HepG2 (cell line): Measurements from ENCODE around the gene PDILT. TPM values are rescaled to one million over a fixed set of nuclear protein-coding genes. Genes with fewer than 3 reads are reported as not detected.

ENCODE experiments used
- ASH2L ChIP-seq: fragments of 300-600, 200-600 bp; sonication (generic); IDR thresholded peaks from 2 replicates; pipeline ENCODE4 v1.7.0; 2017; ENCODE audit warnings: low read depth, mild to moderate bottlenecking, moderate library complexity, mixed read lengths, low read length; ENCODE audit not compliant: insufficient read length
- ATAD3A ChIP-seq: sonication (generic); formaldehyde crosslinking; IDR thresholded peaks from 2 replicates; pipeline ENCODE4 v1.4.0; 2020; ENCODE audit warnings: missing genetic modification reagents
- CENPT ChIP-seq: sonication (generic); formaldehyde crosslinking; IDR thresholded peaks from 2 replicates; pipeline ENCODE4 v1.8.0; 2022; ENCODE audit warnings: low read depth, mild to moderate bottlenecking, moderate library complexity, missing genetic modification reagents
- IKZF1 ChIP-seq: fragments of 450-650 bp; IDR thresholded peaks from 2 replicates; pipeline ENCODE4 v1.7.1; 2016
- MAF1 ChIP-seq: sonication (generic); formaldehyde crosslinking; IDR thresholded peaks from 2 replicates; pipeline ENCODE4 v1.5.0; 2020; ENCODE audit warnings: missing genetic modification reagents, borderline replicate concordance
- MIER3 ChIP-seq: IDR thresholded peaks from 2 replicates; pipeline ENCODE4 v1.6.1; 2016; ENCODE audit warnings: missing compliant biosample characterization, borderline replicate concordance
- NFIB ChIP-seq: sonication (generic); formaldehyde crosslinking; IDR thresholded peaks from 2 replicates; pipeline ENCODE4 v1.9.0; 2021; ENCODE audit warnings: missing genetic modification reagents, mild to moderate bottlenecking, borderline replicate concordance
- NR2F1 ChIP-seq, 2 experiments: fragments of 450-650 bp in 1 of 2; formaldehyde crosslinking in 1 of 2; IDR thresholded peaks; 2 replicates each; pipeline versions ENCODE4 v1.5.0 to v1.6.1; 2016 to 2020; ENCODE audit warnings: mild to moderate bottlenecking in 1 of 2, missing compliant biosample characterization in 1 of 2, missing genetic modification reagents in 1 of 2, moderate library complexity in 1 of 2
- RFX5 ChIP-seq: IDR thresholded peaks from 2 replicates; pipeline ENCODE4 v1.6.1; 2011; ENCODE audit warnings: low read depth, low read length, improper control_type of control experiment
- TGIF2 ChIP-seq: IDR thresholded peaks from 2 replicates; pipeline ENCODE4 v1.6.1; 2016; ENCODE audit warnings: control low read depth, missing compliant biosample characterization
- THYN1 ChIP-seq: sonication (generic); formaldehyde crosslinking; IDR thresholded peaks from 2 replicates; pipeline ENCODE4 v1.8.1; 2023; ENCODE audit warnings: low read depth, mild to moderate bottlenecking, moderate library complexity, missing genetic modification reagents, borderline replicate concordance
- ZFP41 ChIP-seq: sonication (generic); formaldehyde crosslinking; IDR thresholded peaks from 2 replicates; pipeline ENCODE4 v1.4.0; 2020; ENCODE audit warnings: mild to moderate bottlenecking, missing genetic modification reagents, borderline replicate concordance
- ZFX ChIP-seq: sonication (generic); formaldehyde crosslinking; IDR thresholded peaks from 2 replicates; pipeline ENCODE4 v1.4.0; 2020; ENCODE audit warnings: mild to moderate bottlenecking, low read depth, missing genetic modification reagents, moderate library complexity
- ZMYM4 ChIP-seq: sonication (generic); formaldehyde crosslinking; IDR thresholded peaks from 2 replicates; pipeline ENCODE4 v1.8.1; 2023; ENCODE audit warnings: mild to moderate bottlenecking, missing genetic modification reagents
- ZNF24 ChIP-seq: fragments of 450-650 bp; IDR thresholded peaks from 2 replicates; pipeline ENCODE4 v1.6.1; 2017; ENCODE audit warnings: antibody characterized with exemption, mild to moderate bottlenecking
- ZNF30 ChIP-seq: sonication (generic); formaldehyde crosslinking; IDR thresholded peaks from 2 replicates; pipeline ENCODE4 v1.5.0; 2020; ENCODE audit warnings: mild to moderate bottlenecking, missing genetic modification reagents
- ZNF430 ChIP-seq: sonication (generic); formaldehyde crosslinking; IDR thresholded peaks from 2 replicates; pipeline ENCODE4 v1.9.0; 2021; ENCODE audit warnings: mild to moderate bottlenecking, missing genetic modification reagents
- ZNF709 ChIP-seq: sonication (generic); formaldehyde crosslinking; IDR thresholded peaks from 2 replicates; pipeline ENCODE4 v1.5.0; 2020; ENCODE audit warnings: mild to moderate bottlenecking, missing genetic modification reagents
- ZNF782 ChIP-seq: sonication (generic); formaldehyde crosslinking; IDR thresholded peaks from 2 replicates; pipeline ENCODE4 v1.4.0; 2020; ENCODE audit warnings: missing genetic modification reagents, mild to moderate bottlenecking, borderline replicate concordance
- polyA plus RNA-seq, 8 experiments: library from polyadenylated mRNA; depleted of rRNA in 3 of 8; stranded (reverse) in 7 of 8; unstranded in 1 of 8; fragments of >200 nt; fragmentation: Illumina TruSeq in 4 of 8; extraction: Trizol in 4 of 8; gene quantifications; 2 replicates each; pipeline versions ENCODE4 v1.2.1 to v1.2.3, GENCODE V29; 2011 to 2016; ENCODE audit warnings: low read depth in 4 of 8, missing spikeins in 1 of 8, mixed read lengths in 1 of 8; ENCODE audit not compliant: insufficient read depth in 1 of 8
- total RNA-seq, 5 experiments: library from RNA; depleted of rRNA; stranded (reverse); fragments of >200 nt; fragmentation: Illumina TruSeq; extraction: Trizol; gene quantifications; 2 replicates each; pipeline ENCODE4 v1.2.3, GENCODE V29; 2016; ENCODE audit warnings: low read depth in 1 of 5
- TF ChIP-seq, protein P1 (sequence below): sonication (generic); formaldehyde crosslinking; IDR thresholded peaks from 2 replicates; pipeline ENCODE4 v1.4.0; 2020; ENCODE audit warnings: mild to moderate bottlenecking, missing genetic modification reagents
- TF ChIP-seq, protein P2 (sequence below): sonication (generic); formaldehyde crosslinking; IDR thresholded peaks from 2 replicates; pipeline ENCODE4 v1.5.0; 2020; ENCODE audit warnings: mild to moderate bottlenecking, missing genetic modification reagents, moderate library complexity
- TF ChIP-seq, protein P3 (sequence below): sonication (generic); formaldehyde crosslinking; IDR thresholded peaks from 2 replicates; pipeline ENCODE4 v1.9.0; 2021; ENCODE audit warnings: missing genetic modification reagents, mild to moderate bottlenecking, borderline replicate concordance
- TF ChIP-seq, protein P4 (sequence below): sonication (generic); formaldehyde crosslinking; IDR thresholded peaks from 2 replicates; pipeline ENCODE4 v1.4.0; 2020; ENCODE audit warnings: missing genetic modification reagents

The PDILT gene
- total and polyA plus RNA-seq, 2 of the 13 experiments (the other 11 are each of a cell fraction or from before 2014, with no cell fraction given) = not detected

DNA sequence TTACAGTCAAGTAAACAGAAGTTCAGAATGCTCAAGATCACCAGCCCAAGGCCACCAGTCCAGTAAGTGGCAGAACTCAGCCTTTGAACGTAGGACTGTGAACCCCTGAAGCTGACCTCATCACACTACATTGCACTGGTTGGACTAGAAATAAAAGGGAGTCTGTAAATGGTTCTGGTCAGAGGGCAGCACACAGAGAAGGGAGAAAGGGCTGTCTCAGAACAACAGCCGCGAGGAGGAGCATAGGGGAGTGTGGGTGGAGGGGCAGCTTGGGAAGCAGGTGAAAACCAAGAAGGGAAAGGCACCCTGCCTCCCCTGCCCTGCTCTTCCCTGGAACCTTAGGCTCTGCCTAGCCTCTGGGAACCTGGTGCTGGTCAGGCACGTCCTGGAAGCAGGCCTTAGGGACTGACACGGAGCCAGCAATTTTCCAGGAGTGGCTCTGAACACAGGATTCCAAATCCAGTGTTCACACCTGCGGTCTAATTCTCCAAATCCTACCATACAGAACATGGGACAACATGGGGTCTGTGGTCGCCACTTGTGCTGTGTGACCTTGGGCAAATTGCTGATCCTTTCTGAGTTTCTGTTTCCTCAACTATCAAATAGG, 7.0 kb downstream of the PDILT start (continued):
- TF ChIP-seq ZNF430 (CRISPR knock-in tag) = no peak
- TF ChIP-seq, protein P1, sequence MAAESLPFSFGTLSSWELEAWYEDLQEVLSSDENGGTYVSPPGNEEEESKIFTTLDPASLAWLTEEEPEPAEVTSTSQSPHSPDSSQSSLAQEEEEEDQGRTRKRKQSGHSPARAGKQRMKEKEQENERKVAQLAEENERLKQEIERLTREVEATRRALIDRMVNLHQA (CRISPR knock-in tag) = no peak
- TF ChIP-seq ZFX (CRISPR knock-in tag) = peak; percentile 47; the same call in 1 of the 2 replicates
- TF ChIP-seq ZNF709 (CRISPR knock-in tag) = no peak
- TF ChIP-seq, protein P2, sequence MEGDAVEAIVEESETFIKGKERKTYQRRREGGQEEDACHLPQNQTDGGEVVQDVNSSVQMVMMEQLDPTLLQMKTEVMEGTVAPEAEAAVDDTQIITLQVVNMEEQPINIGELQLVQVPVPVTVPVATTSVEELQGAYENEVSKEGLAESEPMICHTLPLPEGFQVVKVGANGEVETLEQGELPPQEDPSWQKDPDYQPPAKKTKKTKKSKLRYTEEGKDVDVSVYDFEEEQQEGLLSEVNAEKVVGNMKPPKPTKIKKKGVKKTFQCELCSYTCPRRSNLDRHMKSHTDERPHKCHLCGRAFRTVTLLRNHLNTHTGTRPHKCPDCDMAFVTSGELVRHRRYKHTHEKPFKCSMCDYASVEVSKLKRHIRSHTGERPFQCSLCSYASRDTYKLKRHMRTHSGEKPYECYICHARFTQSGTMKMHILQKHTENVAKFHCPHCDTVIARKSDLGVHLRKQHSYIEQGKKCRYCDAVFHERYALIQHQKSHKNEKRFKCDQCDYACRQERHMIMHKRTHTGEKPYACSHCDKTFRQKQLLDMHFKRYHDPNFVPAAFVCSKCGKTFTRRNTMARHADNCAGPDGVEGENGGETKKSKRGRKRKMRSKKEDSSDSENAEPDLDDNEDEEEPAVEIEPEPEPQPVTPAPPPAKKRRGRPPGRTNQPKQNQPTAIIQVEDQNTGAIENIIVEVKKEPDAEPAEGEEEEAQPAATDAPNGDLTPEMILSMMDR (CRISPR knock-in tag) = peak; percentile 41
- no peak for TF ChIP-seq RFX5
- no peak for TF ChIP-seq MAF1 (CRISPR knock-in tag)
- TF ChIP-seq ZNF24 = no peak
- TF ChIP-seq, protein P3, sequence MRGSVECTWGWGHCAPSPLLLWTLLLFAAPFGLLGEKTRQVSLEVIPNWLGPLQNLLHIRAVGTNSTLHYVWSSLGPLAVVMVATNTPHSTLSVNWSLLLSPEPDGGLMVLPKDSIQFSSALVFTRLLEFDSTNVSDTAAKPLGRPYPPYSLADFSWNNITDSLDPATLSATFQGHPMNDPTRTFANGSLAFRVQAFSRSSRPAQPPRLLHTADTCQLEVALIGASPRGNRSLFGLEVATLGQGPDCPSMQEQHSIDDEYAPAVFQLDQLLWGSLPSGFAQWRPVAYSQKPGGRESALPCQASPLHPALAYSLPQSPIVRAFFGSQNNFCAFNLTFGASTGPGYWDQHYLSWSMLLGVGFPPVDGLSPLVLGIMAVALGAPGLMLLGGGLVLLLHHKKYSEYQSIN (CRISPR knock-in tag) = no peak
- TF ChIP-seq NR2F1 (CRISPR knock-in tag; IDR thresholded peaks at IDR 0.05) = peak in 1 of 2 experiments; percentile 72; a peak in 3 of 4 replicates
- TF ChIP-seq, protein P4, sequence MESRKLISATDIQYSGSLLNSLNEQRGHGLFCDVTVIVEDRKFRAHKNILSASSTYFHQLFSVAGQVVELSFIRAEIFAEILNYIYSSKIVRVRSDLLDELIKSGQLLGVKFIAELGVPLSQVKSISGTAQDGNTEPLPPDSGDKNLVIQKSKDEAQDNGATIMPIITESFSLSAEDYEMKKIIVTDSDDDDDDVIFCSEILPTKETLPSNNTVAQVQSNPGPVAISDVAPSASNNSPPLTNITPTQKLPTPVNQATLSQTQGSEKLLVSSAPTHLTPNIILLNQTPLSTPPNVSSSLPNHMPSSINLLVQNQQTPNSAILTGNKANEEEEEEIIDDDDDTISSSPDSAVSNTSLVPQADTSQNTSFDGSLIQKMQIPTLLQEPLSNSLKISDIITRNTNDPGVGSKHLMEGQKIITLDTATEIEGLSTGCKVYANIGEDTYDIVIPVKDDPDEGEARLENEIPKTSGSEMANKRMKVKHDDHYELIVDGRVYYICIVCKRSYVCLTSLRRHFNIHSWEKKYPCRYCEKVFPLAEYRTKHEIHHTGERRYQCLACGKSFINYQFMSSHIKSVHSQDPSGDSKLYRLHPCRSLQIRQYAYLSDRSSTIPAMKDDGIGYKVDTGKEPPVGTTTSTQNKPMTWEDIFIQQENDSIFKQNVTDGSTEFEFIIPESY (CRISPR knock-in tag) = no peak
- TF ChIP-seq ZMYM4 (CRISPR knock-in tag) = peak; percentile 86
- no peak for TF ChIP-seq ZNF782 (CRISPR knock-in tag)
- TF ChIP-seq ASH2L = peak; percentile 46
- TF ChIP-seq MIER3 (CRISPR knock-in tag) = peak; percentile 86; the same call in 1 of the 2 replicates
- 0 out of 2 replicates have a peak, but pooled peaks have one; percentile 23 for TF ChIP-seq ZFP41
- no peak for TF ChIP-seq TGIF2 (CRISPR knock-in tag)
- no peak for TF ChIP-seq IKZF1
- no peak for TF ChIP-seq THYN1 (CRISPR knock-in tag)
- no peak for TF ChIP-seq CENPT (CRISPR knock-in tag)
- no peak for TF ChIP-seq ATAD3A (CRISPR knock-in tag)
- no peak for TF ChIP-seq NFIB (CRISPR knock-in tag)
- TF ChIP-seq ZNF30 (CRISPR knock-in tag) = no peak
